Measurements from ENCODE around the gene HNRNPL.
"Not testable (repeated sequence)": the region's sequence is repeated elsewhere in the genome, so short reads cannot be mapped to it uniquely, and the experiment has no call there.

HNRNPL gene

GRCh38 chr19:38800577-38801347 is 49.0 kb downstream of the HNRNPL start:
- DNase-seq (ENCODE audit: low read depth): no peak

- no peak for DNase-seq (ENCODE audit: low read depth)
Observed at GRCh38 chr19:38799104-38799503, 50.7 kb downstream of the HNRNPL start.

GRCh38 chr19:38797781-38798180 is 52.0 kb downstream of the HNRNPL start:
- not testable (repeated sequence) for DNase-seq (ENCODE audit: low read depth)

GRCh38 chr19:38796154-38796553 is 53.6 kb downstream of the HNRNPL start:
- no peak for DNase-seq (ENCODE audit: low read depth)

GRCh38 chr19:38795549-38795948 is 54.2 kb downstream of the HNRNPL start:
- DNase-seq (ENCODE audit: low read depth): no peak

GRCh38 chr19:38793671-38794070 is 56.1 kb downstream of the HNRNPL start:
- DNase-seq (ENCODE audit: low read depth): no peak

GRCh38 chr19:38793177-38793576 is 56.6 kb downstream of the HNRNPL start:
- DNase-seq (ENCODE audit: low read depth): no peak

GRCh38 chr19:38792250-38793111 is 57.3 kb downstream of the HNRNPL start:
- DNase-seq (ENCODE audit: low read depth): no peak

GRCh38 chr19:38791451-38792064 is 58.2 kb downstream of the HNRNPL start:
- DNase-seq (ENCODE audit: low read depth): not testable (repeated sequence)

GRCh38 chr19:38790507-38791403 is 59.0 kb downstream of the HNRNPL start:
- DNase-seq (ENCODE audit: low read depth): not testable (repeated sequence)

- DNase-seq (ENCODE audit: low read depth): no peak
Observed at GRCh38 chr19:38788478-38789243, 61.1 kb downstream of the HNRNPL start, which contains the start of gene LGALS7B. TSS of gene LGALS7B (plus strand) at chr19:38789200. CDS start at chr19:38789227, 27 bp downstream.

- DNase-seq (ENCODE audit: low read depth): no peak
Observed at GRCh38 chr19:38786572-38787265, 63.1 kb downstream of the HNRNPL start.

Measured in stimulated activated CD8-positive, alpha-beta memory T cell treated with anti-CD3 and anti-CD28 coated beads, Interleukin-7, amount 100 ng/mL, for 24 hours (primary cell).